Stimulated activated CD4-positive, alpha-beta T cell treated with anti-CD3 and anti-CD28 coated beads, Interleukin-4, amount 100 ng/mL, for 1 hour (primary cell): ENCODE measurements around the gene EFCAB13.

Experiments used
- DNase-seq: peaks from one replicate; pipeline ENCODE4 v3.0.0-alpha.2; 2020

EFCAB13 gene, protein sequence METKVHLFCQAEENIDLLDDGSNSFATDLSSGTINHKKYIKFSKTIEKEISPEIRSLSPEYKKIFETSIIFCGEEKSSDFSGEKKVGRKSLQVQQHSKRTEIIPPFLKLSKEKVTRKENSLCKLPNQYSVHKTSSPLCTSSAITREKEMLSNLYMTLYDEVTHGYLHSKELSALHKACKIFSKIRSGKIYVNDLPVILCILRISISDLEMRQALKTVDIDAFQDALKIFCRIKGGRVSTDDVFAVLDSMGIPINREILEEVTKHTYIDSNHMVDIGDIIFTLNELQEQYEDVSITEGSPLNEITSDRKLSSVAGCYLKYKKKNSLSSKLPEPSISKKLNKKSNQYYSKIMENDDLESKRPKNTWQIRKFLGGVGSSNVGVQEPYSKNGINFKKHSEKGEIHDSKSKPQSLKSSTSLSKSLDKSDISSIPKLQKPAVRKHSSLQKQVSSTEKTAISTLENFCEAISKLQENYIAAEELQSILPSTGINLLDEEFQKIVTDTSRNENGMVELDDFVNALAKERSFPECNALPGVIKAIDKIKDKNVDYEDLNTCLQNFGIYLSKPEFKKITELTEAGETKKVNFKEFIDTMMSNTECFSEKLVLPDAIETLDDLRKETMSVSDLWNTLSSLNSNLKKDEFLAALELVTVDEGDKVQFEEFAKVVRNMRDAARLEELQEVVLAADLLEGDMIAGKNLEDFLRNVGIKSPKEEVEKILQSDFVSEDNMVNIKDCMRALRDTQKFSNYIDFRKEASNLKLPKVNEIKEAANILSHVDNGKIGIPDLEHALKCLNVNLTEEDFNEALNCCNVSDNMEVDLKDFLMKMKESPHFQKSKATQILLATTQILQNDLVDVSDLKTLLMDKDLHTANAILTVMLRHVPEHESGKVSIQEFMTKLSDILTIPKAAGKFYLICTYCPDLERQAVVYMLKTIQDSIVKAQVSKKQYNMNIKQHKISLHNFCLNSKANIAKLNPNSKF

GRCh38 chr17:47323382-47324223 lies at the start of gene EFCAB13:
TSS of gene EFCAB13 (plus strand) at chr17:47323955. CDS start at chr17:47328354, 4,399 bp downstream.
- peak; percentile 81 for DNase-seq

DNA sequence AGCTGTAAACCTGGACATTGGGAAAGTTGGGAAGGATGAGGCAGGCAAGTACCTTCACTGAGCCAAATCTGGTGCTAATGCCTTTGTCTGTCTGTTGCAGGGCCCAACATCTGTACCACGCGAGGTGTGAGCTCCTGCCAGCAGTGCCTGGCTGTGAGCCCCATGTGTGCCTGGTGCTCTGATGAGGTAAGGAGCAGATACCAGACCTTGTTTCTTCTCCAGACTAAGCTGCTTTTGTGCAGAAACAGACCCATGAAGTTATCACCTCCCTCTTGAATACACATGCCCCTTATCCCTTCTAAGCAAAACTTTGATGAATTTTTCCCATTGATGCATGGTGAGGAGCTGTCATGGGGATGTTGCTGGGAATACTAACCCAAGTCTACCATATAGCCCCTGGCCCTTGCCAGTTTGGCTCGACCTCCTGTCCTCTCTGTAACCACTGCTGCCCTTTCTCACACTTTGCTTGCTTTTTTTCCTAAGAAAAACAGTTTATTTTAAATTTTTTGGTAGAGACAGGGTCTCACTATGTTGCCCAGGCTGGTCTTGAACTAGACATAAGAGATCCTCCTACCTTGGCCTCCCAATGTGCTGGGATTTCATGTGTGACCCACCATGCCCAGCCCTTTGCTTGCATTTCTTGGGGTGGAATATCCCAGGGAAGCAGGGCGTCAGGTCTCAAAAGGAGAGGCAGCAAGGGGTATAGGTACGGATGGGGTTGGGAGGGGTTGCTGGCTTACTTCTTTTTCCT lies 49.3 kb upstream of the EFCAB13 start:
- DNase-seq = no peak

DNA sequence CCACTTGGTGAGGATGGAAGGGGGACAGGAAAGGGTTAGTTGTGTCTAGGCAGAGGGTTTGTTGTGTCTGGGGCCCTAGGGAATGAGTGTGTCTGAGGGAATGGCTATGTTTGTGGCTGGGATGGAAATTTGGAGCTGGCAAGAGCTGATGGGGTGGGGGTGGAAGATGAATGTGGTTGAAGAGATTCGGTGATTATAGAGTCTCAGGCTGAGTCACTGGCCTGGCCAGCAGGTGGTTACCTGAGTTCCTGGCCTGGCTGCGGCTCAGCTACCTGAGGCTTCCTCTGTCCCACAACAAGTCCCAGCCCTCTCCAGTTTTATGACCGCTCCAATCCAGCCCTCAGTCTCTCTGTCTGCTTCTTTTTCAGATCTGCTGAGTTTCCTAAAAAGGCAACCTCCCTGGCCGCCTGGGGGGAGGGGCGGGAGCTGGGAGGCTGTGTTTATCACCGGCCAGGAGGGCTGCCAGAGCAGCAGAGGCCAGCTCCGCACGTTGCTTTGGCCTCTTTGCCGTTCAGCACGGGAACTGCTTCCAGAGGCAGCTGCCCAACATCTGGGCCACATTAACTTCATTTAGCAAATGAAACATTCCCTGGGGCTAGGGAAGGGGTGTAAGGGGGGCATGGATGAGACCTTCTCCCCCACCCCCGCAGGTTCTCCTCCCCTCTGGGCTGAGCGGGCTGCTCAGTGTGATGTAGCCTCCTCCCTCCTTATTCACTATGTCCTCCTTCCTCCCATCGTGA lies 48.3 kb upstream of the EFCAB13 start:
- no peak for DNase-seq

DNA sequence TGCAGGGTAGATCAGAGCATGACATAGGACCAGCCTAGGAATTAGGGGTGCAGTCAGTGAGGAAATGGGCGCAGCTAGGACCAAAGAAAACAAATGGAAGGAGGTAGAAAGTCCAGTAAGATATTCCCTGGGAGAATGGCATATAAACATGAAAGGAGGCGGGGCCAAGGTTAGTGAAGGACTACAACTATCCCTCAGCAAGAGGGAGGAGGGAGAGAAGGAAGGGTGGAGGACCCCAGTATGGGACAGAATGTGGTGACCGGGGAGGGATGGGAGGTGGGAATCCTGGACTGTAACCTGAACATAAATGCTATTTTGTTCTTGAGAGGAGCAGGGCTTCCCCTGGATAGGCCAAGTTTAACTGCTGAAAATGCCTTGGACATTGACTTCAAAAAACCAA lies 47.3 kb upstream of the EFCAB13 start:
- no peak for DNase-seq

DNA sequence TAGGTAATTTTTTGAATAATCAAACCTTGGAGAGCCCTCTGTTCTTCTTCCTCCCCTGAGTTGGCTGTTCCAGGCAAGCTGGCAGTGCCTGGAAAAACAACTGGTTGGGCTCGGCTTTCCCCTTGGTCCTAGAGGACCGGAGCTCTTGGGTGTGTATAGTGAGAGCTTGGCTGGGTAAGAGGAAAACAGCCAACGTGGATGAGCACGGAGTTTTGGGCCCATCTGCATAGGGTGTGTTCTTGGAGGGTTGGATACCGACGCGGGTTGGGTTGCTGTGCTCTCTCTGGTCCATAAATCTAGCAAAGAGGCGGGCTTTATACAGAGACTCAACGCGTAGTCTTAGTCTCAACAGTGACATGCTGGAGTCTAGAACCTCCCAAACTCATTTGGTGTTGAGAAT lies 46.9 kb upstream of the EFCAB13 start:
- DNase-seq = no peak

DNA sequence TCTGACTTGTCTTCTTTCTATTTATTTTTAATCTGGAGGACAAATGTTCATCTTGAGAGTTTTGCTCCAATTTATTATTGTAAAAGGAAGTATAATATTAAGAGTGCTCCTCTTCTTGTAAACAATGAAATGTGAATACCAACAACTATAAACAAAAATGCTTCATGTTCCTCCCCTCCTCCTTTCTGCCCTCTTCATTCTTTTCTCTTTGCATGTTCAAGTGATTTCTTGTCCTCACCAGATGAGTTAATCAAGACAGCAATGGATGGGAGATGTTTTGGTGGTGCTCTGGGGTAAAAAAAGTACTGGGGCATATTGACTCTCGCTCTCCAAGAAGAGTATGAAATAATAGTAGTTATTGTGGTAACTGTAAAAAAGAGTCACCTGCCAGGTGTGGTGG lies 45.8 kb upstream of the EFCAB13 start:
- no peak for DNase-seq

DNA sequence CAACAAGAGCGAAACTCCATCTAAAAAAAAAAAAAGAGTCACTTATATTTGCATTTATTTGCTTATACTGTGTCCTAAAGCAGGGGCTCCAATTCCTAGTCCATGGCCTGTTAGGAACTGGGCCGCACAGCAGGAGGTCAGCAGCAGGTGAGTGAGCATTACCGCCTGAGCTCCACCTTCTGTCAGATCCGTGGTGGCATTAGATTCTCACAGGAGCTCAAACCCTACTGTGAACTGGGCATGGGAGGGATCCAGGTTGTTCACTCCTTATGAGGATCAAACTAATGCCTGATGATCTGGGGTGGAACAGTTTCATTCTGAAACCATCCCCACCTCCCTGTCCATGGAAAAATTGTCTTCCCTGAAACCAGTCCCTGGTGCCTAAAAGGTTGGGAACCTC lies 45.2 kb upstream of the EFCAB13 start:
- no peak for DNase-seq

DNA sequence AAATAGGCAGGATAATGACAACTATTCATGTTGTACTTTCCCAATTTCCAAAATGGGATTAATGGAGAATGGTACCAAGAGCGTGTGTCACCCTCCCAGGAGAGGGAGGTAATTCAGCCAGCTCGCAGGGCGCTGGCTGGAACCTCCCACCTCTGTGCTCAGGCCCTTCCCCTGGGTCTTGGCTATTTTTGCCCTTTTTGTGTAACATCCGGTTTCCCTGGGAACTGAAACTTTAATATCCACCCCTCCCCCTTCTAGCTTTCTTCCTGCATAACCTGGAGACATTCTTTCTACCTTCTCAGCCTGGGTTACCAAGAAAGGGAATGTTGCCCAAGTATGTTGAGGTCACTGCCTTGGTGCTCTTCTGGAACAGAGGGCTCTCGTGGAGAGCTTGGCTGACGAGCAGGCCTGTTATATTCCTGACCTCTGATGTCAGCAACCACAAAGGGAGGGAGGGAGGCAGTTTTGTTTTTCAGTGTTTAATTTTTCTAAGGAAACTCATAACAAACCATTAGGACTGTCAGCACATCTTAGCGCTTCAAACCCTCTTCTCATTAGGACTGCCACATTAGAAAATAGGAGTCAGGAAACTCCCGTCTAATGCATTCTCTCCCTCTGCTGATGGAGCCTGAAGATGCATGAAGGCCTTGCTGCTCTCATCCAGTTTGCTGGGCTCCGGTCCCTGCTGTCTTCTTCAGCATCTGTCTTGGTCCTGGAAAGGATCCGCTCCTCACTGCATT lies 44.5 kb upstream of the EFCAB13 start:
- DNase-seq = no peak

DNA sequence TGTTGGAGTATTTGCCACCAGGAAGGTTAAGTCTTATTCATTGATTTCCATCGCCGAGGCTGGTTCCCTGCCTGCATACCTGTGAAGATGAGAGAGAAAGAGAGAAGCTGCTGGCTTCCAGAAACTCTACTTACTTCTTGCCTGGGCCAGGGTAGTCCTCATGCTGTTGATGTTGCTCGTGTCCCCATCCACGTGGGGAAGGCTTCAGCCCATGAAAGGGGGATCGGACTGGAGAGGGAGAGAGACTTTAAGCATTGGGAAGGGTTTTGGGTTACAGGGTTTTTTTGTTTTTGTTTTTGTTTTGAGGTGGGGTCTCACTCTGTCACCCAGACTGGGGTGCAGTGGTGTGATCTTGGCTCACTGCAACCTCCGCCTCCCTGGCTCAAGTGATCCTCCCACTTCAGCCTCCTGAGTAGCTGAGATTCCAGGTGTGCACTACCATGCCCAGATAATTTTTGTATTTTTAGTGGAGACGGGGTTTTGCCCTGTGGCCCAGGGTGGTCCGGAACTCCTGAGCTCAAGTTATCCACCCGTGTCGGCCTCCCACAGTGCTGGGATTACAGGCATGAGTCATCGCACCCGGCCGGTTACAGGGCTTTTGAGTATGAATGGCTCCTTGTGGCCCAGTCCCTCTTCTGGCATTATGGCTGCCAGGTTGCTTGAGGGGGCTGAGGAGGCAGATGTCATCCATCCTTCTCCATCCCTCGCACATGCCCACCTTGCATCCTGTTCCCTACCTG lies 43.5 kb upstream of the EFCAB13 start:
- no peak for DNase-seq

- no peak for DNase-seq
These were observed 42.5 kb upstream of the EFCAB13 start for GRCh38 chr17:47281216-47281615.

DNA sequence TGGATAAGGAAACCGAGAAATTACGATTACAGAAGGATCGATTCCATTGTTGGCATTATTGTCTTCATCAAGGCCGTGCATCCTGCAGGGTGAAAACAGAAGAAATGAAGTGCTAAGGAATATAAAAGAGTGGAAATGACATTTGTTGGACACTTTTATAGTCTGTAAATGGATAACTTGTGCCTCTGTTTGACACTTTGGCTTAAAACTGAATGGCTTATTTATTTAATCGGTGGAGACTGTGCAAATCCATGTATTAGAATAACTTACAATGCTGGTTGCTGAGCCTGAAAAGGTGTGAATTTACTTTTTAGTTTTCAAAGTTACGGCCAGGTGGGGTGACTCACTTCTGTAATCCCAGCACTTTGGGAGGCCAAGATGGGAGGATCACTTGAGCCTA lies 38.8 kb upstream of the EFCAB13 start:
- no peak for DNase-seq

- DNase-seq = no peak
These were observed 37.4 kb upstream of the EFCAB13 start for GRCh38 chr17:47286198-47286914.

- DNase-seq = no peak
These were observed 36.7 kb upstream of the EFCAB13 start for GRCh38 chr17:47287068-47287467.

DNA sequence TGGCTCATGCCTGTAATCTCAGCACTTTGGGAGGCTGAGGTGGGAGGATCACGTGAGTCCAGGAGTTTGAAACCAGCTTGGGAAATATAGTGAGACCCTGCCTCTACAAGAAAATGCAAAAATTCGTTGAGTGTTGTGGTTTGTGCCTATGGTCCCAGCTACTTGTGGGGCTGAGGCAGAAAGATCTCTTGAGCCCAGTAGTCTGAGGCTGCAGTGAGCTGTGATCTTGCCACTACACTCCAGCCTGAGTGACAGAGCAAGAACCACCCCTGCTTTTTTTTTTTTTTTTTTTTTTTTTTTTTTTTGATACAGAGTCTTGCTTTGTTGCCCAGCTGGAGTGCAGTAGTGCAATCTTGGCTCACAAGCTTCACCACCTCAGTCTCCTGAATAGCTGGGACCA lies 36.1 kb upstream of the EFCAB13 start:
- DNase-seq = no peak

DNA sequence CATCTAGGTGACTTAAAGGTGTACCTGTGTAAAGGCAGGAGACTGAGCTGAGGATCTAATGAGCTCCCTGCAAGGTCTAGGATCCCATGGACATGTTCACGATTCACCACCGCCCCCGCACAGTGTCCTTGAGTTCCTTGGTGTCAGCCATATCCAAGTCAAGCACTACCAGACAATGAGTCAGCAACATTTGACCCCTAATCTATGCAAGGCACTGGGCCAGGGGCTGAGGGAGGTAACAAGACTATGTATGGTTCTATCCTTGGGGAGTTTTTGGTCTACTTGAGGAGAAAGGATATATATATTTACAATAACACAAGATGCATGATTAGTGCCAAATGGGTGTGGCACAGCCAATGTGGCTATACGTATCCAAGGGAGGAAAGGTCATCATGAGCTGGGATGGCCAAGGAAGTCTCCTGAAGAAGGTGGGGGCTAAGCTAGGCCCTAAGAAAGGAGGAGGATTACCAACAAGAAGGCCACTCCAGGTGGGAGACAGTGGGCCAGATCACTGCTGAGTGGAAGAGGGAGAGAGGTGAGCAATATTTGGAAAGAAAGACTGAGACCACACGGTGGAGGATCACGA lies 35.1 kb upstream of the EFCAB13 start:
- DNase-seq = no peak

DNA sequence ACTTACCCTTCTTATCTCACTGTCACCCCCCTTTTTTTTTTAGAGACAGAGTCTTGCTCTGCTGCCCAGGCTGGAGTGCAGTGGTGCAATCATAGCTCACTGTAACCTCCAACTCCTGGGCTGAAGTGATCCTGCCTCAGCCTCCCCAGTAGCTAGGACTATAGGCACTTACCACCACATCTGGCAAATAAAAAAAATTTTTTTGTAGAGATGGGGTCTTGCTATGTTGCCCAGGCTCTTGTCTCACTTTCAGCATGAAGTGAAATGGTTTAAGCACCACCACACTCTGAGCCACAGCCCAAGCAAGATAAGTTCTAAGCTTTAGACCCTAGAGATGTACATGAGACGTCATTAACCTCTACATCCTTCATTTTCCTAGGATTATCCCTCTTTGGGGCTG lies 34.5 kb upstream of the EFCAB13 start:
- DNase-seq = no peak

GRCh38 chr17:47290870-47291241 lies 32.9 kb upstream of the EFCAB13 start:
- DNase-seq = no peak

DNA sequence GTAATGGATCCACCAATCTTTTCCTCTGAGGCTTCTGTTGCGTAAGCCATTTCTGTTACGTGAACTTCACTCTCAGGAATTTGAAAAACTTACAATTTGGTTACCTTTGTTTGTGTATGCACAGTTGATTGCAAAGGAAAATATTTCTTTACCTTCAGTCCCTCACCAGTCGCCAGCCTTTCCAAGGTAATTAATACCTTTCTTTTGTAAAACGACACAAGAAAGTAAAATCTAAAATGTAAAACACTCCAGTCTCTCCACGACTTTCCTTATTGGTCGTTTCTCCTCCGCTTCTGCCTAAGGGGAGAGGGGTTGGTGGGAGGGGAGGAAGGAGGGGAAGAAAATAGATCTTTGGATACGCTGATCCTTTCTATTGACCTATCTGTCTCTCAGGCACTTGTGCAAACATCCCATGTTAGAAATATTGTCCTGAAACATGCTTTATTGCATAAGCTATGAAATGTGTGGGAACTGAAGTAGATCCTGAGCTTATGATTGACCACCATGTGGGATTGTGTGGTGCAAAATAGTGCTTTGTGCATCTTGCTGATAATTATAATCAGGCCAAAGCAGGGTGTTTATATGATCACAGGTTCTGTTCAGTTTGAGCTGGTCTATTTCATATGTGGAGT lies 32.4 kb upstream of the EFCAB13 start:
- DNase-seq = no peak
